Suprapubic skin (tissue), 4 donors: Measurements from ENCODE around the gene TUBB4B. TPM values are rescaled to one million over a fixed set of nuclear protein-coding genes. Genes with fewer than 3 reads are reported as not detected.

Experiments used
- DNase-seq, 2 donors: peaks; one replicate each; pipeline ENCODE4 v3.0.0-alpha.2; 2019; ENCODE audit warnings: low spot score in 2 of 2
- H3K27ac ChIP-seq: fragments of 200-600 bp; sonication (generic); one replicate; pipeline ENCODE4 v1.5.1; 2019
- H3K27me3 ChIP-seq: fragments of 200-600 bp; sonication (generic); one replicate; pipeline ENCODE4 v1.5.1; 2019
- H3K36me3 ChIP-seq: fragments of 200-600 bp; sonication (generic); one replicate; pipeline ENCODE4 v1.5.1; 2019
- H3K4me1 ChIP-seq: fragments of 200-600 bp; sonication (generic); one replicate; pipeline ENCODE4 v1.5.1; 2019
- H3K4me3 ChIP-seq: fragments of 200-600 bp; sonication (generic); one replicate; pipeline ENCODE4 v1.5.1; 2019; ENCODE audit warnings: mild to moderate bottlenecking
- H3K9me3 ChIP-seq: fragments of 200-600 bp; sonication (generic); one replicate; pipeline ENCODE4 v1.5.1; 2019
- CTCF ChIP-seq, 2 donors: fragments of 200-600 bp in 1 of 2; fragments of 450-650 bp in 1 of 2; sonication (generic) in 1 of 2; IDR thresholded peaks; one replicate each; pipeline ENCODE4 v1.5.1; 2016 to 2019; ENCODE audit warnings: antibody characterized with exemption in 2 of 2, mild to moderate bottlenecking in 1 of 2, moderate library complexity in 1 of 2
- EP300 ChIP-seq: sonication (generic); formaldehyde crosslinking; IDR thresholded peaks from one replicate; pipeline ENCODE4 v1.6.1; 2017; ENCODE audit warnings: antibody characterized with exemption
- POLR2A ChIP-seq, 2 donors: fragments of 450-650 bp; IDR thresholded peaks; one replicate each; pipeline ENCODE4 v1.6.1; 2017; ENCODE audit warnings: antibody characterized with exemption in 2 of 2, mild to moderate bottlenecking in 2 of 2, moderate library complexity in 2 of 2
- POLR2AphosphoS5 ChIP-seq, 3 donors: sonication (generic); formaldehyde crosslinking; IDR thresholded peaks; one replicate each; pipeline ENCODE4 v1.6.1; 2017; ENCODE audit warnings: antibody characterized with exemption in 3 of 3
- WGBS: methylation state at CpG from one replicate; pipeline ENCODE4 v1.1.5; 2018; 5-methylcytosine and 5-hydroxymethylcytosine counted together
- total RNA-seq, 4 donors: library from RNA; depleted of rRNA; stranded (reverse); fragments of >200 nt; gene quantifications; one replicate each; pipeline ENCODE4 v1.1.0, GENCODE V29; 2016

Gene TUBB4B
- total RNA-seq, 4 donors from 2014 or later = 225 to 708 (median 639) TPM

- Histone ChIP-seq H3K4me1 (peaks cover 72% of the 10 kb centered on the region), H3K36me3 (no peaks in the 10 kb centered on the region), H3K27ac (peak within 1 kb of the TSS; percentile 69), H3K9me3 (no peaks in the 10 kb centered on the region), H3K27me3 (no peaks in the 10 kb centered on the region), H3K4me3 (peak within 1 kb of the TSS; percentile 59)
- DNase-seq = peak; percentile 100
- TF ChIP-seq CTCF (IDR thresholded peaks at IDR 0.05) (no peak), POLR2AphosphoS5 (IDR thresholded peaks at IDR 0.05) (peak in 2 of 3 donors; percentile 49 to 75), POLR2A (IDR thresholded peaks at IDR 0.05) (peak; percentile 66 to 75), EP300 (no peak)
- 0% methylated on average over 2 of the region's 118 CpGs for WGBS
Measured at GRCh38 chr9:137200311-137201204, 40.5 kb upstream of the TUBB4B start, which contains the start of gene TPRN. Gene TPRN, minus strand, starts transcription at chr9:137200741. Its CDS starts 30 bp downstream, at chr9:137200711.

- 15% methylated on average over 17 of the region's 23 CpGs for WGBS
- Histone ChIP-seq H3K4me1 (peaks cover 72% of the 10 kb centered on the region), H3K4me3 (peak overlapping the region; percentile 59), H3K36me3 (no peaks in the 10 kb centered on the region), H3K9me3 (no peaks in the 10 kb centered on the region), H3K27me3 (no peaks in the 10 kb centered on the region), H3K27ac (peak overlapping the region; percentile 69)
- no peak for TF ChIP-seq POLR2A (IDR thresholded peaks at IDR 0.05)
- DNase-seq = no peak
Measured at GRCh38 chr9:137201205-137201868, 39.8 kb upstream of the TUBB4B start.

- H3K36me3 ChIP-seq = no peaks in the 10 kb centered on the region
- no peak for TF ChIP-seq POLR2A (IDR thresholded peaks at IDR 0.05)
- TF ChIP-seq CTCF (IDR thresholded peaks at IDR 0.05) = no peak
- TF ChIP-seq POLR2AphosphoS5 (IDR thresholded peaks at IDR 0.05) = no peak
- no peak for TF ChIP-seq EP300
- H3K9me3 ChIP-seq = no peaks in the 10 kb centered on the region
- 72% methylated on average over 8 of the region's 8 CpGs for WGBS
- no peak overlapping the region for H3K27ac ChIP-seq
- peaks cover 73% of the 10 kb centered on the region for H3K4me1 ChIP-seq
- no peak overlapping the region for H3K4me3 ChIP-seq
- no peaks in the 10 kb centered on the region for H3K27me3 ChIP-seq
- DNase-seq = no peak
Measured at GRCh38 chr9:137202966-137203365, 38.1 kb upstream of the TUBB4B start.

- Histone ChIP-seq H3K27me3 (no peaks in the 10 kb centered on the region), H3K9me3 (no peaks in the 10 kb centered on the region), H3K36me3 (peaks cover 8% of the 10 kb centered on the region), H3K27ac (no peak overlapping the region), H3K4me1 (peaks cover 55% of the 10 kb centered on the region), H3K4me3 (peak overlapping the region; percentile 73)
- 22% methylated on average over 4 of the region's 21 CpGs for WGBS
- DNase-seq = no peak
- TF ChIP-seq POLR2AphosphoS5 (IDR thresholded peaks at IDR 0.05) = no peak
- TF ChIP-seq POLR2A (IDR thresholded peaks at IDR 0.05) = no peak
- TF ChIP-seq CTCF (IDR thresholded peaks at IDR 0.05) = no peak
- no peak for TF ChIP-seq EP300
Measured at GRCh38 chr9:137204731-137205125, 36.4 kb upstream of the TUBB4B start.

- H3K36me3 ChIP-seq = peaks cover 8% of the 10 kb centered on the region
- TF ChIP-seq POLR2AphosphoS5 (IDR thresholded peaks at IDR 0.05) (peak in 2 of 3 donors; percentile 89 to 95), POLR2A (IDR thresholded peaks at IDR 0.05) (peak in 1 of 2 donors; percentile 34), EP300 (no peak), CTCF (IDR thresholded peaks at IDR 0.05) (no peak)
- DNase-seq = peak; percentile 96
- peak within 1 kb of the TSS; percentile 73 for H3K4me3 ChIP-seq
- H3K9me3 ChIP-seq = no peaks in the 10 kb centered on the region
- H3K27me3 ChIP-seq = no peaks in the 10 kb centered on the region
- H3K27ac ChIP-seq = peak within 1 kb of the TSS; percentile 86
- H3K4me1 ChIP-seq = peaks cover 53% of the 10 kb centered on the region
- WGBS = 0% methylated on average over 22 of the region's 98 CpGs
Measured at GRCh38 chr9:137205126-137206069, 35.7 kb upstream of the TUBB4B start, which contains the start of the genes NDOR1 and TMEM203. Gene NDOR1, plus strand, starts transcription at chr9:137205700. Its CDS starts 78 bp downstream, at chr9:137205778. Gene TMEM203, minus strand, starts transcription at chr9:137205648. Its CDS starts 234 bp downstream, at chr9:137205414.
